PC-3 (cell line): ENCODE measurements around the gene CSMD2.

Experiments
- EZH2 ChIP-seq: fragments of 300-600 bp; sonication (generic); IDR thresholded peaks from one replicate; pipeline ENCODE4 v1.6.1; 2017; ENCODE audit warnings: antibody characterized with exemption, mild to moderate bottlenecking, low read length; ENCODE audit not compliant: unreplicated experiment
- EZH2phosphoT487 ChIP-seq: fragments of 300-600 bp; sonication (generic); IDR thresholded peaks from 2 replicates; pipeline ENCODE4 v1.6.1; 2018; ENCODE audit warnings: mild to moderate bottlenecking, antibody characterized with exemption, low read length, borderline replicate concordance
- TF ChIP-seq, protein P1 (sequence below): fragments of 300-600 bp; sonication (generic); conservative IDR thresholded peaks from 2 replicates; pipeline ENCODE4 v1.5.1; 2017; ENCODE audit warnings: antibody characterized with exemption, low read depth, mild to moderate bottlenecking, low read length

DNA sequence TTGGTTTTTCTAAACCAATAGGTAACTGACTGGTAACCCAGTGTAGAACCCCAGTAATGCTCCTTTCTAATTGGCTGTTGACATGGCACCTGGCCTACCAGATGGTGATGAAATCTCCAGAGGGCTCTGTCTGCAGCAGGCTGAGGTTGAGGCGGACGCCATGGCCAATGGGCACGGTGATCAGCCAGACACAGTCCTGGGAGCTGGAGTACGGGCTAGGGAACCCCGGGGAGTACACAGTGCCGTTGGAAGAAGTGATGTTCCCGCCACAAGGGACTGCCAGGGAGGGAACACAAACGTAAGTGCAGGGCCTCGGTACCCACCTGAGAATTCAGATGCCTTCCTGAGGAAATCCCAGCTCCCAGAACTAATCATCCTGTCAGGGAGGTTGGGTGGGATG is 562.8 kb downstream of the CSMD2 start:
- TF ChIP-seq, protein P1, sequence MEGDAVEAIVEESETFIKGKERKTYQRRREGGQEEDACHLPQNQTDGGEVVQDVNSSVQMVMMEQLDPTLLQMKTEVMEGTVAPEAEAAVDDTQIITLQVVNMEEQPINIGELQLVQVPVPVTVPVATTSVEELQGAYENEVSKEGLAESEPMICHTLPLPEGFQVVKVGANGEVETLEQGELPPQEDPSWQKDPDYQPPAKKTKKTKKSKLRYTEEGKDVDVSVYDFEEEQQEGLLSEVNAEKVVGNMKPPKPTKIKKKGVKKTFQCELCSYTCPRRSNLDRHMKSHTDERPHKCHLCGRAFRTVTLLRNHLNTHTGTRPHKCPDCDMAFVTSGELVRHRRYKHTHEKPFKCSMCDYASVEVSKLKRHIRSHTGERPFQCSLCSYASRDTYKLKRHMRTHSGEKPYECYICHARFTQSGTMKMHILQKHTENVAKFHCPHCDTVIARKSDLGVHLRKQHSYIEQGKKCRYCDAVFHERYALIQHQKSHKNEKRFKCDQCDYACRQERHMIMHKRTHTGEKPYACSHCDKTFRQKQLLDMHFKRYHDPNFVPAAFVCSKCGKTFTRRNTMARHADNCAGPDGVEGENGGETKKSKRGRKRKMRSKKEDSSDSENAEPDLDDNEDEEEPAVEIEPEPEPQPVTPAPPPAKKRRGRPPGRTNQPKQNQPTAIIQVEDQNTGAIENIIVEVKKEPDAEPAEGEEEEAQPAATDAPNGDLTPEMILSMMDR = no peak
- TF ChIP-seq EZH2 = no peak
- TF ChIP-seq EZH2phosphoT487 = no peak
